ENCODE data around the gene ANKHD1. TPM values are rescaled to one million over a fixed set of nuclear protein-coding genes. Genes with fewer than 3 reads are reported as not detected.

ANKHD1 gene
- total and polyA plus RNA-seq, 9 of the 15 experiments (the other 6 are each of a cell fraction or from before 2014, with no cell fraction given) = 38.9 to 138 (median 78.7) TPM

- TF ChIP-seq ZNF407 (IDR thresholded peaks at IDR 0.05; ENCODE audit: low read depth) (no peak), ETV1 (tag; conservative IDR thresholded peaks at IDR 0.05; ENCODE audit: low read depth) (peak; percentile 98), ZNF124 (CRISPR knock-in tag; IDR thresholded peaks at IDR 0.05) (no peak), SUPT5H (IDR thresholded peaks at IDR 0.05) (peak; percentile 88), ZNF551 (CRISPR knock-in tag; IDR thresholded peaks at IDR 0.05) (no peak), XRCC4 (IDR thresholded peaks at IDR 0.05; ENCODE audit: extremely low read depth, insufficient read depth, insufficient read length) (no peak), NFIX (CRISPR knock-in tag; IDR thresholded peaks at IDR 0.05; ENCODE audit: low read depth) (no peak), USF2 (CRISPR knock-in tag; IDR thresholded peaks at IDR 0.05) (peak; percentile 89), RB1 (IDR thresholded peaks at IDR 0.05; ENCODE audit: low read depth) (peak; percentile 10; the same call in 1 of the 2 replicates), RFX5 (IDR thresholded peaks at IDR 0.05; ENCODE audit: low read depth, low read length) (no peak), HLTF (IDR thresholded peaks at IDR 0.05) (peak; percentile 46; the same call in 1 of the 2 replicates), RBM39 (optimal IDR thresholded peaks at IDR 0.05; ENCODE audit: low read depth, low read length) (no peak), NFATC3 (IDR thresholded peaks at IDR 0.05) (no peak; the same call in 1 of the 2 replicates), E2F5 (CRISPR knock-in tag; IDR thresholded peaks at IDR 0.05) (0 out of 2 replicates have a peak, but pooled peaks have one; percentile 30), ZHX1 (conservative IDR thresholded peaks at IDR 0.05; ENCODE audit: low read length) (peak; percentile 12; the same call in 1 of the 2 replicates), MXI1 (IDR thresholded peaks at IDR 0.05; ENCODE audit: low read depth, low read length) (peak; percentile 66)
Measured at GRCh38 chr5:140564196-140565023, 162.8 kb downstream of the ANKHD1 start, which contains the start of the genes APBB3 and SLC35A4 (continued).
